Trophoblast cell (in vitro differentiated cells and primary cell): ENCODE results near the gene CLEC14A.

ENCODE experiments used
- DNase-seq, 2 donors: peaks; one replicate each; pipeline ENCODE4 v3.0.0-alpha.2; 2016
- H2AFZ ChIP-seq: 2 replicates; pipeline ENCODE4 v1.6.1; 2013; ENCODE audit warnings: low read length, moderate library complexity, mild to moderate bottlenecking; ENCODE audit not compliant: insufficient read depth, poor library complexity
- H2AK5ac ChIP-seq: 2 replicates; pipeline ENCODE4 v1.6.1; 2013; ENCODE audit warnings: mild to moderate bottlenecking, low read length
- H2BK120ac ChIP-seq: 2 replicates; pipeline ENCODE4 v1.6.1; 2013; ENCODE audit warnings: low read length, mild to moderate bottlenecking, moderate library complexity; ENCODE audit not compliant: insufficient read depth, poor library complexity
- H2BK12ac ChIP-seq: 2 replicates; pipeline ENCODE4 v1.6.1; 2013; ENCODE audit warnings: mild to moderate bottlenecking, low read length, moderate library complexity
- H2BK5ac ChIP-seq: 2 replicates; pipeline ENCODE4 v1.6.1; 2013; ENCODE audit warnings: low read length, low read depth, moderate library complexity, mild to moderate bottlenecking; ENCODE audit not compliant: poor library complexity
- H3K14ac ChIP-seq: 2 replicates; pipeline ENCODE4 v1.6.1; 2013; ENCODE audit warnings: mild to moderate bottlenecking, low read length
- H3K18ac ChIP-seq: 2 replicates; pipeline ENCODE4 v1.6.1; 2013; ENCODE audit warnings: mild to moderate bottlenecking, low read length
- H3K23ac ChIP-seq: 2 replicates; pipeline ENCODE4 v1.6.1; 2013; ENCODE audit warnings: low read length
- H3K27ac ChIP-seq: 2 replicates; pipeline ENCODE4 v1.5.1; 2013; ENCODE audit warnings: low read depth, mild to moderate bottlenecking, inconsistent platforms, low read length, moderate library complexity
- H3K27me3 ChIP-seq: 2 replicates; pipeline ENCODE4 v1.6.1; 2013; ENCODE audit warnings: inconsistent platforms, mild to moderate bottlenecking, low read length, moderate library complexity; ENCODE audit not compliant: insufficient read depth
- H3K36me3 ChIP-seq, 2 experiments: 1 replicate in 1 of 2; 2 replicates in 1 of 2; pipeline ENCODE4 v1.6.1; 2013; ENCODE audit warnings: low read length in 2 of 2, mild to moderate bottlenecking in 2 of 2, moderate library complexity in 1 of 2; ENCODE audit not compliant: insufficient read depth in 2 of 2, control insufficient read depth in 1 of 2
- H3K4ac ChIP-seq: 2 replicates; pipeline ENCODE4 v1.6.1; 2013; ENCODE audit warnings: low read depth, mild to moderate bottlenecking, low read length, moderate library complexity
- H3K4me1 ChIP-seq, 2 experiments: 1 replicate in 1 of 2; 2 replicates in 1 of 2; pipeline ENCODE4 v1.6.1; 2013; ENCODE audit warnings: low read length in 2 of 2, mild to moderate bottlenecking in 2 of 2, moderate library complexity in 1 of 2; ENCODE audit not compliant: insufficient read depth in 2 of 2, control insufficient read depth in 1 of 2
- H3K4me2 ChIP-seq: 2 replicates; pipeline ENCODE4 v1.6.1; 2013; ENCODE audit warnings: inconsistent platforms, mild to moderate bottlenecking, low read length, moderate library complexity
- H3K4me3 ChIP-seq: 2 replicates; pipeline ENCODE4 v1.5.1; 2013; ENCODE audit warnings: mild to moderate bottlenecking, low read depth, low read length, inconsistent platforms
- H3K79me1 ChIP-seq: one replicate; pipeline ENCODE4 v1.6.1; 2013; ENCODE audit warnings: low read length
- H3K79me2 ChIP-seq: 2 replicates; pipeline ENCODE4 v1.6.1; 2013; ENCODE audit warnings: low read length, mild to moderate bottlenecking; ENCODE audit not compliant: control insufficient read depth, insufficient read depth, poor library complexity
- H3K9ac ChIP-seq: 2 replicates; pipeline ENCODE4 v1.6.1; 2013; ENCODE audit warnings: mild to moderate bottlenecking, low read length
- H3K9me3 ChIP-seq: 2 replicates; pipeline ENCODE4 v1.6.1; 2013; ENCODE audit warnings: low read depth, mild to moderate bottlenecking, control low read depth, inconsistent platforms, low read length; ENCODE audit not compliant: insufficient read depth
- H4K12ac ChIP-seq: 2 replicates; pipeline ENCODE4 v1.6.1; 2013; ENCODE audit warnings: low read depth, mild to moderate bottlenecking, low read length, moderate library complexity
- H4K8ac ChIP-seq: 2 replicates; pipeline ENCODE4 v1.6.1; 2013; ENCODE audit warnings: low read depth, mild to moderate bottlenecking, low read length, moderate library complexity
- H4K91ac ChIP-seq: one replicate; pipeline ENCODE4 v1.6.1; 2013; ENCODE audit warnings: low read depth, mild to moderate bottlenecking, low read length, moderate library complexity
- WGBS: extraction: QIAGEN DNeasy Blood & Tissue Kit; methylation state at CpG from one replicate; pipeline ENCODE4 v1.1.7; 2013; ENCODE audit warnings: missing lambda C conversion rate; ENCODE audit not compliant: insufficient read length, insufficient coverage; ENCODE audit errors: extremely low coverage; 5-methylcytosine and 5-hydroxymethylcytosine counted together

CLEC14A gene

GRCh38 chr14:38262844-38263243 is 7.0 kb upstream of the CLEC14A start:
- H3K23ac ChIP-seq, result no peak overlapping the region
- no peak overlapping the region for H4K91ac ChIP-seq
- no peak overlapping the region for H4K12ac ChIP-seq
- H3K4me1 ChIP-seq, result no peaks in the 10 kb centered on the region
- no peak overlapping the region for H3K14ac ChIP-seq
- no peak overlapping the region for H3K4ac ChIP-seq
- H2BK5ac ChIP-seq, result no peak overlapping the region
- no peaks in the 10 kb centered on the region for H3K79me2 ChIP-seq
- no peak overlapping the region for H3K18ac ChIP-seq
- no peak overlapping the region for H2BK12ac ChIP-seq
- H3K9me3 ChIP-seq, result no peaks in the 10 kb centered on the region
- whole genome bisulfite sequencing, result no CpG with 5 or more reads among the region's 4 CpGs
- no peak overlapping the region for H2AFZ ChIP-seq
- no peak overlapping the region for H3K4me2 ChIP-seq
- no peak for DNase-seq
- no peaks in the 10 kb centered on the region for H3K27me3 ChIP-seq
- no peaks in the 10 kb centered on the region for H3K36me3 ChIP-seq
- H4K8ac ChIP-seq, result no peak overlapping the region
- H2BK120ac ChIP-seq, result no peak overlapping the region
- no peak overlapping the region for H3K9ac ChIP-seq
- no peak overlapping the region for H2AK5ac ChIP-seq
- H3K27ac ChIP-seq, result no peak overlapping the region
- no peaks in the 10 kb centered on the region for H3K79me1 ChIP-seq
- H3K4me3 ChIP-seq, result no peak overlapping the region

GRCh38 chr14:38261620-38262019 is 5.7 kb upstream of the CLEC14A start:
- Histone ChIP-seq H3K79me1 (no peaks in the 10 kb centered on the region), H3K9me3 (no peaks in the 10 kb centered on the region), H3K79me2 (no peaks in the 10 kb centered on the region), H3K4ac (no peak overlapping the region), H4K91ac (no peak overlapping the region), H3K27me3 (no peaks in the 10 kb centered on the region), H4K12ac (no peak overlapping the region), H2AFZ (no peak overlapping the region), H3K18ac (no peak overlapping the region), H2BK120ac (no peak overlapping the region), H3K9ac (no peak overlapping the region), H3K4me3 (no peak overlapping the region), H2BK12ac (no peak overlapping the region), H3K4me1 (no peaks in the 10 kb centered on the region), H3K23ac (no peak overlapping the region), H4K8ac (no peak overlapping the region), H2AK5ac (no peak overlapping the region), H3K4me2 (no peak overlapping the region), H2BK5ac (no peak overlapping the region), H3K27ac (no peak overlapping the region), H3K36me3 (no peaks in the 10 kb centered on the region), H3K14ac (no peak overlapping the region)
- WGBS, result no CpG with 5 or more reads among the region's 1 CpG
- DNase-seq, result no peak

GRCh38 chr14:38257507-38257906 is 1.6 kb upstream of the CLEC14A start:
- Histone ChIP-seq H2AFZ (no peak overlapping the region), H3K9me3 (no peaks in the 10 kb centered on the region), H3K4me1 (peaks cover 3 to 12% of the 10 kb centered on the region in 2 experiments), H3K27me3 (peaks cover 25% of the 10 kb centered on the region), H4K8ac (no peak overlapping the region), H3K27ac (no peak overlapping the region), H2BK120ac (no peak overlapping the region), H3K18ac (no peak overlapping the region), H3K4me2 (no peak overlapping the region), H2BK12ac (no peak overlapping the region), H3K4ac (no peak overlapping the region), H3K9ac (no peak overlapping the region), H3K23ac (no peak overlapping the region), H3K79me1 (no peaks in the 10 kb centered on the region), H3K14ac (no peak overlapping the region), H3K4me3 (no peak overlapping the region), H3K36me3 (no peaks in the 10 kb centered on the region), H2AK5ac (no peak overlapping the region), H3K79me2 (no peaks in the 10 kb centered on the region), H4K12ac (no peak overlapping the region), H2BK5ac (no peak overlapping the region), H4K91ac (no peak overlapping the region)
- peak in 1 of 2 donors; percentile 1 for DNase-seq
- WGBS, result no CpG with 5 or more reads among the region's 2 CpGs

GRCh38 chr14:38256533-38256840 is 594 bp upstream of the CLEC14A start:
- Histone ChIP-seq H3K4me3 (no peak overlapping the region), H3K27ac (no peak overlapping the region), H3K14ac (no peak overlapping the region), H3K79me1 (no peaks in the 10 kb centered on the region), H3K4me2 (peak overlapping the region; percentile 80), H3K4me1 (peaks cover 3 to 12% of the 10 kb centered on the region in 2 experiments), H3K79me2 (no peaks in the 10 kb centered on the region), H2BK120ac (no peak overlapping the region), H4K91ac (no peak overlapping the region), H3K9ac (no peak overlapping the region), H3K4ac (no peak overlapping the region), H3K23ac (no peak overlapping the region), H4K12ac (no peak overlapping the region), H3K36me3 (no peaks in the 10 kb centered on the region), H2AK5ac (no peak overlapping the region), H3K27me3 (peaks cover 25% of the 10 kb centered on the region), H3K18ac (no peak overlapping the region), H2BK5ac (no peak overlapping the region), H2BK12ac (no peak overlapping the region), H2AFZ (no peak overlapping the region), H3K9me3 (no peaks in the 10 kb centered on the region), H4K8ac (no peak overlapping the region)
- DNase-seq, result no peak
- no CpG with 5 or more reads among the region's 5 CpGs for WGBS

GRCh38 chr14:38255408-38255672 is 553 bp downstream of the CLEC14A start:
- Histone ChIP-seq H3K23ac (no peak overlapping the region), H4K91ac (no peak overlapping the region), H2BK120ac (no peak overlapping the region), H3K79me2 (no peaks in the 10 kb centered on the region), H2BK12ac (no peak overlapping the region), H3K9ac (no peak overlapping the region), H3K4ac (no peak overlapping the region), H3K27me3 (peaks cover 25% of the 10 kb centered on the region), H3K9me3 (no peaks in the 10 kb centered on the region), H3K27ac (no peak overlapping the region), H4K8ac (no peak overlapping the region), H4K12ac (no peak overlapping the region), H2BK5ac (no peak overlapping the region), H3K79me1 (no peaks in the 10 kb centered on the region), H2AK5ac (no peak overlapping the region), H2AFZ (peak overlapping the region; percentile 40), H3K18ac (no peak overlapping the region), H3K4me1 (peaks cover 3 to 12% of the 10 kb centered on the region in 2 experiments), H3K4me2 (peak overlapping the region; percentile 80), H3K4me3 (peak overlapping the region; percentile 29), H3K14ac (no peak overlapping the region), H3K36me3 (no peaks in the 10 kb centered on the region)
- DNase-seq, result no peak
- no CpG with 5 or more reads among the region's 29 CpGs for WGBS
